GM10266 (cell line): Measurements from ENCODE around the gene MYO18A.
A peak's percentile ranks its signal among the peaks of the same experiment; 100 is the strongest.

Experiments
- DNase-seq: peaks from one replicate; pipeline ENCODE4 v3.0.0; 2012; ENCODE audit errors: extremely low spot score
- TF ChIP-seq, protein P1 (sequence below): IDR thresholded peaks from 2 replicates; pipeline ENCODE4 v1.5.1; 2012; ENCODE audit warnings: mild to moderate bottlenecking, low read depth; ENCODE audit not compliant: control insufficient read depth, insufficient read depth; ENCODE audit errors: missing control alignments

MYO18A gene

DNA sequence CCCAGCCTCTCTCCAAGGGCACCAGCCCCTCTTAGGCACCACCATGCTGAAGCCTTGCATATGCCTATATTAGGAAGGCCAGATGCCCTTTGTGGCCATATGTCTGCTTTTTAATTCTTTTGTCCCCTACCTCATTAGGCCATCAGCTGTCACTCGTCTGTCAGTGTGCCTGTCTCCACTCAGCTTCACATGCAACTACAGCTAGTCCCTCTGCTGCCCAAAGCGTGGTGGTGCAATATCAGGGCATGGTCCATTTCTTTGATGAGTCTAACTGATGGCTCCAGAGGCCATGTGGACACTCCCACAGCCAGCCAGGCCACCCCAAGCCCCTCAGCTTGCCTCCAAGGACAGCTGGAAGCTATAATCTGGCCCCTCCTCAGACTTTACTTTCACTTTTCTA lies 36.3 kb downstream of the MYO18A start:
- no peak for DNase-seq
- TF ChIP-seq, protein P1, sequence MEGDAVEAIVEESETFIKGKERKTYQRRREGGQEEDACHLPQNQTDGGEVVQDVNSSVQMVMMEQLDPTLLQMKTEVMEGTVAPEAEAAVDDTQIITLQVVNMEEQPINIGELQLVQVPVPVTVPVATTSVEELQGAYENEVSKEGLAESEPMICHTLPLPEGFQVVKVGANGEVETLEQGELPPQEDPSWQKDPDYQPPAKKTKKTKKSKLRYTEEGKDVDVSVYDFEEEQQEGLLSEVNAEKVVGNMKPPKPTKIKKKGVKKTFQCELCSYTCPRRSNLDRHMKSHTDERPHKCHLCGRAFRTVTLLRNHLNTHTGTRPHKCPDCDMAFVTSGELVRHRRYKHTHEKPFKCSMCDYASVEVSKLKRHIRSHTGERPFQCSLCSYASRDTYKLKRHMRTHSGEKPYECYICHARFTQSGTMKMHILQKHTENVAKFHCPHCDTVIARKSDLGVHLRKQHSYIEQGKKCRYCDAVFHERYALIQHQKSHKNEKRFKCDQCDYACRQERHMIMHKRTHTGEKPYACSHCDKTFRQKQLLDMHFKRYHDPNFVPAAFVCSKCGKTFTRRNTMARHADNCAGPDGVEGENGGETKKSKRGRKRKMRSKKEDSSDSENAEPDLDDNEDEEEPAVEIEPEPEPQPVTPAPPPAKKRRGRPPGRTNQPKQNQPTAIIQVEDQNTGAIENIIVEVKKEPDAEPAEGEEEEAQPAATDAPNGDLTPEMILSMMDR, result peak; percentile 46

DNA sequence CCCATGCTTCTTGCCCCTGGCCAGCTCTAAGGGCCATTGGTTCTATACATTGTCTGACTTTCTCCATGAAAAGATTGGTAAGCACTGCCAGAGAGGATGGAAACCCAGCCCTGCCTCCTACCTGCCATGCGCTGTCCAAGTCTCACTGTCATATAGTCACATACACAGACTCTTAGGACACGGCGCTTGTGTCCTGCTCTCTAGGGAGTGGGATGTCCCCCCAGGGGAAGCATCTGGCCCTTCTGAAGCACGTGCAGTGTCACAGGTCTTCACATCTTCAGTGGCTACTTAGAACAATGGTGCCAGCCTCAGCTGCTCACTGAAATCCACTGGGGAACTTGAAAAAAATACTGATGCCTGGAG lies 38.7 kb downstream of the MYO18A start:
- no peak for DNase-seq
- TF ChIP-seq, protein P1, result no peak

DNA sequence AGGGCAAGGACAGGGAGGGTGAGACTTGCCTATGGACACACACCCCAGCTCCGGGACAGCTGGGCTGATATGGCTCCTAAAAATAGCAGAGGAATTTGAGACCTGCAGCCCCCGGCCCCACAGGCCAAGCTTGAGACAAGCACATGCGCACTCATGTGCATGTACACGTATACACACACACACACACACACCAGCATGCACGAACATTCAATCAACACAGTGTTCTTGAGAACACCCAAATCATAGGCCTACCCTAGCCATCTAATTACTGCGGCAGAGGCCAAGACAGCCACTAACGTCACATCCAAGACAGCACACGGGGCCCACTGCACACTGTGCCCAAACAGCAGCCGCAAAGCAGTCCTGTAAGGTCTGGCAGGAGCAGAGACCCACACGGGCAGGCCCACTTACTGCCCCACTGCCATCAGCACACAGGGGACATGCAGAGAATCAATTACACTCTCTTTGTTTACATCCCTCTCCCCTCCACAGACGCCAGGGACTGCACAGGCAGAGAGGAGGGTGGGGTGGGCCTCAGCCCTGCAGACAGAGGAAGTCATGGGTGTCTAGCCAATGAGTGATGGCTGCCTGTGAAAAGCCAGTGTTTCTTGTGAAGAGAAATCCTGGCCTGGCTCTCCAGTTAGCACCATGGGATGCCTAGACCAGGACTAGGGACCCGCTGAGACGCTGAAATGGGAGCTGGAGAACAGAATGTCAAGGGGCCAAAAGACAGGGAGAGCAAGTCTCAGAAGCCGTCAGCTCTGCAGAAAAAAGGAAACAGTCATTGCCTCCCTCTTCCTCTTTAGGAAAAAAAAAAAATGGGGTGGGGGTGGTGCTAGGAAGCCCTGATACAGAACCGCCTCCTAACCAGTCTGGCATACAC lies 39.3 kb downstream of the MYO18A start:
- no peak for DNase-seq
- TF ChIP-seq, protein P1, result no peak

DNA sequence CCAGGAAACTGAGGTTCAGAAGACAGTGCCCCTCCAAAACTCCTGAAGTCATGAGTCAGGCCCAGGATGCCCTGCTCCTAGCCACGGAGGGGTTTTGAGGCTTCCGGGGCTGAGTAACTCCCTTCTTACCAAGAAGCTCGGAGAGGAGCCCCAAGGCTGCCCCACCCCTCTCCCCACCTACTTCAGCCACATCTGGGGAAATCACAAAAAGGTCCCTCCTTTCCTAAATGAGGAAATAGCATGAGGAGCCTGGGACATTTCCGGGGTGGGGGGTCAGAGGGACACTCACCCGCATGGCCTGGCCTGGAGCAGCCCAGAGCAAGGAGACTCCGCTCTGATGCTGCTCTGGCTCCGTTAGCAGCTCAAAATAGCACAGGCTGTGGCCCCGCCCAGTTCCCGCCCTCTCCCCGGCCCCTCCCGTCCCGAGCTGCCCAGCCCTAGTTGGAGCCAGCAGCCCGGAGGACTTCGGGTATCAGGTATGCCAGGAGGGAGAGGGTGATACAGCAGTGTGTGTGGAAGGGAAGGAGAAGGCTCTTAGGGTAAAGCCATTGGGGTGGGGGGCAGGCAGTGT lies 40.1 kb downstream of the MYO18A start:
- peak; percentile 74 for DNase-seq
- TF ChIP-seq, protein P1, result no peak

DNA sequence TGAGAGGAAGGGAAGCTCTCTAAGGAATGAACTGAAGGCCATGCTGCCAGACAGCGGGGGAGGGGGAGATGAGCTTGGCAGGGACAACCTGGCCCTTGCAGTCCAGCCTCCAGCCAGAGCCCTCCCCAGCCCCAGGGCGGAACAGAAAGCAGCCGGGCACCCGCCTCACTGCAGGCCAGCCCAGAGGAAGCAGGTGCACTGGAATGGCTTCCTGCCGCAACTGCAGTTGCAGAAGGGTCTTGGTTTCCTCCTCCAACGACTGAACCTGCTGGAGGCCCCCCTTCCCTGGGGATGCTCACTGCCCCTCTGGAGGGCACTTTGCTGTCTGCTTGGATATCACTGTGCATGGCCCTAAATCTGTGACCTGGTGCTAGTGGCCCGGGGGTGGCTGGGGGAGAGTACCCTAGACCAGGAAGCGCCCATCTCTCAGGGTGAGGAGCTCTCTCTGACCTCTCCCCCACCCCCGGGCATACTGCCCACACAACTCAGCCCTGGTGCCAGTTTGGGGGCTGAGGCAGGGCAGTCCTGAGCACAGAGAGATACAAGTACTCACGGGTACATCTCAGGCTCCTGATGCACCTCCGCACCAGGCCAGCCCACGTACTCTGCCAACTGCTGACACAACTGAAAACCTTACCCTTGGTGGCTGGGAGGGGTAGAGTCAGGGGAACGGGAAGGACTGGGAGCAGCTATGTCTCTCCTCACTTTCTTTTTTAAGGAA lies 41.1 kb downstream of the MYO18A start:
- TF ChIP-seq, protein P1, result no peak
- no peak for DNase-seq

DNA sequence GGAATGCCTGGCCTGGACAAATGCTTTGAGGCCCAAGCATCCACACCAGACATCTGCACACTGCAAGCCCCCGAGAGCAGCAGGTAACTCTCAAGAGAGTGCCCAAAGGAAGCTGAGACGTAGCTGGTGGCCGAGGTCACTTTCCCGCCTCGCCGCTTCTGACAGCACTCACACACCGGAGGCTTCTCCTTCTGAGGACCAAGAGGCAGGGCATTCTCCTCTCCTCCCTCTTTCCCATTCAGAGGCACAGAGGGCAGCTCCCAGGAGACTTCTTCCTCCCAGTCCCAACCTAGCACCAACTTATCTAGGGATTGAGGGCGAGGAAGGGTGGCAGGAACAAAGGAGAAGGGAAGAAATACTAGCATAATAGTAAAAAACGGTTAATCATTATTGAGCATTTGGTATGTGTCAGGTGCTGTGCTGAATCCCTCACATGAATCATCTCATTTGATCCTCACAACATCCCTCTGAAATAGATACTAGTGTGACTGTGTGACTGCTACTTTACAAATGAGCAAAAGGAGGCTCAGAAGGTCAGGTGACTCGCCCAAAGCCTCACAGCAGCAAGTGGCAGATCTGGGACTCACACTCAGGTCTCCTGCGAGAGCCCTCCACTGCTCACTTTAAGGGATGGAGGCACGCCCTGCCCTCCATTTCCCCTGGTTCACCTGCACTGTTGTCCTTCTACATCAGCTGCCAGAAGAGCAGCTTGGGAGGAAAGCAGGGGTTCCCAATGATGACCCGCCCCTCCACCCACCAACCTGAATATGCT lies 41.8 kb downstream of the MYO18A start:
- peak; percentile 51 for DNase-seq
- TF ChIP-seq, protein P1, result no peak
